ENCODE results near the gene NMNAT3.

Gene NMNAT3

DNA sequence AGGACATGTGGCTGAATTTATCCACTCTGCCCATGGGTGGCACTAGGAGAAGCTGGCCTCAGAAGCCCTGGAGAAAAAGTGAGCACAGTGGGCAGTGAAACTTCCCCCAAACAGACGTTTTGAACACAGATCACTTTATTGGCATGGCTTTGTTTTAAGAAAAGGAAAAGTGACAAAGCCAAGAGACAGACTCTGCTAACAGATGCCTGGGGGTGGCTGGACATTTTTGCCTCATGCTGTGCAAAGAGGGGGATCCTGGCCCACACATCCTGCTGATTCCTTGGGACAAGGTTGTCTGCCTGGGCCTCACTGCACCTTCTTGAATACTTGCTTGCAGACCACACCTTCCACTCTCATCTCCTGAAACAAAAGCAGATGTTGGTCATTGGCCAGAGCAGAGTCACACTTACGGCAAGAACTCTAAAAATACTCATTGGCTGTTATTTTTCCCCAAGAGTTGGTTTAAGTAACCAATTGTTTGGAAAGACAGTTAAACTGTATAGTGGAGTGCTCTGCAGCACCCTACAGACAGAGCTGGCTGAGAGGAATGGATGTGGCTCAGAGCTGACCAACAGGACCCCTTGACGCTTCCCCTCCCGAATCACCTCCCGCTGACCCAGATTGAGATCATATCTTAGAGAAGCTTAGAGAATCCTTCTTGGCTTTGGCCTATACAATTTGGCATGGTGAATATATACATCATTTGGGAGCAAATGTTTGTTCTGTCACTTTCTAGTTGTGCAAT is 160.3 kb downstream of the NMNAT3 start:
- no peak for DNase-seq

DNA sequence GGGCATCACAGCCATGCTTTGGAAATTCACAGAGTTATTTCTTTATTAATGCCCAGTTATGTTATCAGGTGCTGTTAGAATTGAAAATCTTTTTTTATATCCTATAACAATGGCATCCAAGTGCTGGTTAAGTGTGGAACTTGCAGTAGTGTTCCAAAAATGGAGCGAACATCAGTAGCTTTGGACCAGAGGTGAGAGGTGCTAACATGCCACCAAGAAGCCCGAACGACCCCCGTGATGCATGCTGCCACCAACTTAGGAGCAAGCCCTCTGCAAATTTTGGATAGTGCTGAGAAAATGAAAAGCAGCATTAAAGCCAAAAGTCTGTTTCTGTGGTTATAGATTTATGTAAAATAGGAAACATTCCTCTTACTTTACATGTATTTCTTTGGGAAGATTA is 163.0 kb downstream of the NMNAT3 start:
- no peak for DNase-seq

All from activated T-cell treated with anti-CD3 and anti-CD28 coated beads, Interleukin-2, amount 50 U/mL, for 1 hour (primary cell).